Measurements from ENCODE around the gene KRT72. TPM values are rescaled to one million over a fixed set of nuclear protein-coding genes. Genes with fewer than 3 reads are reported as not detected.

The KRT72 gene
- 1.6 and 1.7 TPM in 2 replicates for total RNA-seq

GRCh38 chr12:52600941-52601481 is at the start of gene KRT72:
Gene KRT72 (minus strand): TSS chr12:52601463. CDS start chr12:52601452, 11 bp downstream.
- intact Hi-C loops (cut with micrococcal nuclease): no loop called here

- intact Hi-C loops (cut with micrococcal nuclease): no loop called here
Observed at GRCh38 chr12:52650520-52651081, 49.3 kb upstream of the KRT72 start.

GRCh38 chr12:52649066-52649465 is 47.8 kb upstream of the KRT72 start:
- intact Hi-C loops (cut with micrococcal nuclease): no loop called here

- intact Hi-C loops (cut with micrococcal nuclease): no loop called here
Observed at GRCh38 chr12:52648012-52648550, 46.8 kb upstream of the KRT72 start.

- intact Hi-C loops (cut with micrococcal nuclease): no loop called here
Observed at GRCh38 chr12:52647601-52648000, 46.3 kb upstream of the KRT72 start.

GRCh38 chr12:52646613-52647012 is 45.4 kb upstream of the KRT72 start:
- intact Hi-C loops (cut with micrococcal nuclease): no loop called here

- intact Hi-C loops (cut with micrococcal nuclease): loop anchor here (1.0 to 2.0 kb wide), 5 partner anchors 13 to 225 kb away; no protein-coding TSS in a partner anchor
Observed at GRCh38 chr12:52645982-52646381, 44.7 kb upstream of the KRT72 start.

- intact Hi-C loops (cut with micrococcal nuclease): loop anchor here (1.0 to 2.0 kb wide), 5 partner anchors 12 to 226 kb away; no protein-coding TSS in a partner anchor
Observed at GRCh38 chr12:52645120-52645761, 44.0 kb upstream of the KRT72 start.

GRCh38 chr12:52644078-52644415 is 42.8 kb upstream of the KRT72 start:
- intact Hi-C loops (cut with micrococcal nuclease): loop anchor here (2.0 kb wide), 1 partner anchor 227 kb away; no protein-coding TSS in a partner anchor

- intact Hi-C loops (cut with micrococcal nuclease): loop anchor here (2.0 kb wide), 1 partner anchor 227 kb away; no protein-coding TSS in a partner anchor
Observed at GRCh38 chr12:52643233-52644077, 42.2 kb upstream of the KRT72 start.

GRCh38 chr12:52641468-52641867 is 40.2 kb upstream of the KRT72 start:
- intact Hi-C loops (cut with micrococcal nuclease): no loop called here

GRCh38 chr12:52637299-52637698 is 36.0 kb upstream of the KRT72 start:
- intact Hi-C loops (cut with micrococcal nuclease): no loop called here

GRCh38 chr12:52636592-52637258 is 35.5 kb upstream of the KRT72 start:
- intact Hi-C loops (cut with micrococcal nuclease): no loop called here

GRCh38 chr12:52636189-52636588 is 34.9 kb upstream of the KRT72 start:
- intact Hi-C loops (cut with micrococcal nuclease): no loop called here

- intact Hi-C loops (cut with micrococcal nuclease): no loop called here
Observed at GRCh38 chr12:52634266-52635056, 33.2 kb upstream of the KRT72 start.

GRCh38 chr12:52633383-52633782 is 32.1 kb upstream of the KRT72 start:
- intact Hi-C loops (cut with micrococcal nuclease): loop anchor here (1.0 kb wide), 1 partner anchor 12 kb away; no protein-coding TSS in a partner anchor

- intact Hi-C loops (cut with micrococcal nuclease): loop anchor here (1.0 kb wide), 1 partner anchor 13 kb away; no protein-coding TSS in a partner anchor
Observed at GRCh38 chr12:52632656-52633055, 31.4 kb upstream of the KRT72 start.

GRCh38 chr12:52631676-52632459 is 30.6 kb upstream of the KRT72 start:
- intact Hi-C loops (cut with micrococcal nuclease): no loop called here

GRCh38 chr12:52631264-52631663 is 30.0 kb upstream of the KRT72 start:
- intact Hi-C loops (cut with micrococcal nuclease): no loop called here

Data from T-helper 1 cell treated with Interleukin-12 subunit alpha and Interleukin-12 subunit beta and Interleukin-4 antibody, amounts not matched to agents 30 ng/mL and 1 ng/mL, for 36 hours (primary cell).